ENCODE results near the gene TBRG4.

Gene TBRG4

DNA sequence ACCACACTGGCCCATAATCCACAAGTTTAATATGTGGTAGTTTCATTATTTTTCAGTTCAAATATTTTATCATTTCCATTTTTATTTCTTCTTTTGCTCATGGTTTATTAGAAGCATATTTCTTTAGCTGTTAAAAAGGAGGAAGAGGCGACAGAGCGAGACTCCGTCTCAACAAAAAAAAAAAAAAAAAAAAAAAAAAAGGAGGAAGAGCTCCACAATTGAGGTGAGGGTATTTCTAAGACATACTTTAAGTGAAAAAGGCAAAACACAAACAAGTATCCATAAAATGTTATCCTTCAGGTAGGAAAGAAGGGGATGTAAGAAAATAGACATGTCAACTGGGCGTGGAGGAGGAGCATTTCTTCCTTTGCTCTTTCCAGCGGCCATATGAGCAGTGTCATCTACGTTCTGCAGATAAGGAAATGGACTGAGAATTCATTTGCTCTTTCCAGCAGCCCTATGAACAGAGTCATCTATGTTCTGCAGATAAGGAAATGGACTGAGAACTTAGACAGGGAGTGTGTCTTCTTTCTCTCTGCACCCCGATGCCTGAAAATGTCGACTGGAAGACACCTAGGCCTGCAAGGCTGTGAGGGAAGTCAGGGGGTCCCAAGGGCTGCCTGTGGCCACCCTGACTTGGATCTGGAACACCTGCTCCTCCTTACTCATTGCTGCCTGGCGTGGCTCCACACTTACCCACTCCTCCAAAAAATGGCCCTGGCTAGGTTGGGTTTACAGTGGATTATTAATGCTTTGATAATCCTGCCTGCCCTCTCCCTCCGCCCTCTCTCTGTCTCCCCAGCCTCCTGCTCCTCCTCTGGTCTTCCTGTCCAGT lies 27.2 kb upstream of the TBRG4 start:
- H3K4me3 ChIP-seq (ENCODE audit: low read depth, low read length) = no peak overlapping the region
- TF ChIP-seq, protein P1, sequence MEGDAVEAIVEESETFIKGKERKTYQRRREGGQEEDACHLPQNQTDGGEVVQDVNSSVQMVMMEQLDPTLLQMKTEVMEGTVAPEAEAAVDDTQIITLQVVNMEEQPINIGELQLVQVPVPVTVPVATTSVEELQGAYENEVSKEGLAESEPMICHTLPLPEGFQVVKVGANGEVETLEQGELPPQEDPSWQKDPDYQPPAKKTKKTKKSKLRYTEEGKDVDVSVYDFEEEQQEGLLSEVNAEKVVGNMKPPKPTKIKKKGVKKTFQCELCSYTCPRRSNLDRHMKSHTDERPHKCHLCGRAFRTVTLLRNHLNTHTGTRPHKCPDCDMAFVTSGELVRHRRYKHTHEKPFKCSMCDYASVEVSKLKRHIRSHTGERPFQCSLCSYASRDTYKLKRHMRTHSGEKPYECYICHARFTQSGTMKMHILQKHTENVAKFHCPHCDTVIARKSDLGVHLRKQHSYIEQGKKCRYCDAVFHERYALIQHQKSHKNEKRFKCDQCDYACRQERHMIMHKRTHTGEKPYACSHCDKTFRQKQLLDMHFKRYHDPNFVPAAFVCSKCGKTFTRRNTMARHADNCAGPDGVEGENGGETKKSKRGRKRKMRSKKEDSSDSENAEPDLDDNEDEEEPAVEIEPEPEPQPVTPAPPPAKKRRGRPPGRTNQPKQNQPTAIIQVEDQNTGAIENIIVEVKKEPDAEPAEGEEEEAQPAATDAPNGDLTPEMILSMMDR (IDR thresholded peaks at IDR 0.05; ENCODE audit: low read depth, low read length, missing control alignments) = no peak
- no peak for DNase-seq

DNA sequence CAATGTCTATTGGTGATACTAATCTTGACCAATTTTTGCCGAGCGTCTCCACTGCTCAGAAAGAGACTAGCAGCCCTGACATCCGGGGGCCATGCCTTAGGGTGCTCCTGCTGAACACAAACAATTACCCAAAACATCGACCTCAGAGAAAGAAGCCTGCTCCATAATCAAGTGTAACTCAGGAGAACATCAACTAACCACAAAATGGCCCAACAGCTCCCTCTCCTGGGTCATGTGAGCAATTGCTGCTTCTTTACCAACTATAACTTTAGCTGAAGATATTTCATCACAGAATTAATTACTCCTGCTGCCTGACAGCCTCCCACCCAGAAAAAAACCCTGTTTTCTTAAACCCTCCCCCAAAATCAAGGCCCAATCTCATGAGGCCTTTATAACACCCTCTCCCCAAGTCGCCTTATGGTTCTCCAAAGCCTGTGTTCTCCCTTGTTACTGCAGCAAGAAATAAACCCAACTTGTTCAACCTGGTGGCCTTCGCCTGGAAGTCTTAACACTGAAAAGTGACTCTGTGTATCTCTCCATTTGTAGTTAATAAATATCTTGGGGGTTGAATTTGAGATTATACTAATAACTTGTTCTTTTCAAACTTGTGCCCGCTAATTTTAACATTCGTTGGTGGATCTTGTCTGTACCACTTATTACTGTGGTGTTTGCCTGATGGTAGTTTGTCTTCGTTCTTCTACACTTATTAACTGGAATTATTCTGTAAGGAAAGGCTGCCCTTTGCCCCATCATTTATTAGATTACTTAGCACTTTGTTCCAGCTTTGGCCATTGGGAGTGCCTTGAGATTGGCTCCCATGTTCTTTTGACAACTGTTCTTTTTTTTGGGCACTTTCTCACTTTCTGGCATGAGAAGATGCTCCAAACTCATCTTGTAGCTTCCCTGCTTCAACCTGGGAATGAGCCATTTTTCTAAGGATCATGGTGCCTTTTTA lies 24.9 kb upstream of the TBRG4 start:
- in situ Hi-C loops (cut with HindIII; ENCODE audit: low pct_ligation_motif_present, low sequenced_read_pairs) = no loop called here
- H3K27me3 ChIP-seq (replicated peaks) = no peaks in the 10 kb centered on the region
- H3K36me3 ChIP-seq (replicated peaks) = no peaks in the 10 kb centered on the region
- DNase-seq = peak; percentile 44
- no peak overlapping the region for H3K27ac ChIP-seq
- H3K4me3 ChIP-seq (ENCODE audit: low read depth, low read length) = no peak overlapping the region
- TF ChIP-seq, protein P1 (IDR thresholded peaks at IDR 0.05; ENCODE audit: low read depth, low read length, missing control alignments) = peak; percentile 87

More for the DNA sequence above, 27.2 kb upstream of the TBRG4 start:
- no peaks in the 10 kb centered on the region for H3K36me3 ChIP-seq (replicated peaks)
- no peaks in the 10 kb centered on the region for H3K27me3 ChIP-seq (replicated peaks)
- H3K27ac ChIP-seq = no peak overlapping the region
- in situ Hi-C loops (cut with HindIII; ENCODE audit: low pct_ligation_motif_present, low sequenced_read_pairs) = no loop called here

DNA sequence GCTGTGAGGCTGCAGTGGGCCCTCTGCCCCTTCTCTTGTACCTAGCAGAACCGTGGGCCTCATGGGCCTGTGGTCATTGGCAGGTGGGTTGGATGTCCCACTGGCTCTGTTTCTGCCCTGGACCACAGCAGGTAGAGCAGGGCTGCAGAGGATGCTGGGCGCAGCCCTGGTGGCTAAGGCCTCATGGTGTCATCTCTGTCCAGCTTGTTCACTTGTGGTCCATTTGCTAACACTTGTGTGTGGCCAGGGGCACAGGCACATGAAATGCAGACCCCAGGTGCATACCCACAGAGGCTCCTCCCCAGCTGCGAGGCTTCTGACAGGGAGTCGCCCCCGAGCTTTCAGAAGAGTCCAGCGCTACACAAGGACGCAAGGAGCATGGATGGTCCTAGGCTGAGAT lies 22.4 kb upstream of the TBRG4 start:
- H3K27ac ChIP-seq = no peak overlapping the region
- TF ChIP-seq, protein P1 (IDR thresholded peaks at IDR 0.05; ENCODE audit: low read depth, low read length, missing control alignments) = no peak
- no peak overlapping the region for H3K4me3 ChIP-seq (ENCODE audit: low read depth, low read length)
- DNase-seq = no peak
- no peaks in the 10 kb centered on the region for H3K36me3 ChIP-seq (replicated peaks)
- in situ Hi-C loops (cut with HindIII; ENCODE audit: low pct_ligation_motif_present, low sequenced_read_pairs) = no loop called here
- no peaks in the 10 kb centered on the region for H3K27me3 ChIP-seq (replicated peaks)

DNA sequence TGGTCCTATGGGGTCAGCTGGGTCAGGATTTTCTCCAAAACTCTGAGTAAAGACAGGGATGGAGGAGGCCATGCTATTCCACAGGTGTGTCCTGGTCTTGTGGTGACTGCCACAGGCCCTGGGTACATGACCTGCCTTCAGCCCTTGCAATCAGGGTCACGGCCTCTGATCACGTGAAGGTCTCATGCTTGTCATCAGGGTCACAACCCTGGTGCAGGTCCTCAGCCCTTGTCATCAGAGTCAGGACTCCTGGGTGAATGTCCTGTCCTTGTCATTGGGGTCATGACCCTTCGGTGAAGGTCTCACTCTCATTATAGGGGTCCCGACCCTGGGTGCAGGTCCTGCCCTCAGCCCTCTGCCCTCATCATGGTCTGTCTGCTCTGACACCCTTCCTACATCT lies 21.9 kb upstream of the TBRG4 start:
- TF ChIP-seq, protein P1 (IDR thresholded peaks at IDR 0.05; ENCODE audit: low read depth, low read length, missing control alignments) = no peak
- Histone ChIP-seq H3K4me3 (ENCODE audit: low read depth, low read length) (no peak overlapping the region), H3K36me3 (replicated peaks) (no peaks in the 10 kb centered on the region), H3K27me3 (replicated peaks) (no peaks in the 10 kb centered on the region), H3K27ac (no peak overlapping the region)
- DNase-seq = no peak
- in situ Hi-C loops (cut with HindIII; ENCODE audit: low pct_ligation_motif_present, low sequenced_read_pairs) = no loop called here

DNA sequence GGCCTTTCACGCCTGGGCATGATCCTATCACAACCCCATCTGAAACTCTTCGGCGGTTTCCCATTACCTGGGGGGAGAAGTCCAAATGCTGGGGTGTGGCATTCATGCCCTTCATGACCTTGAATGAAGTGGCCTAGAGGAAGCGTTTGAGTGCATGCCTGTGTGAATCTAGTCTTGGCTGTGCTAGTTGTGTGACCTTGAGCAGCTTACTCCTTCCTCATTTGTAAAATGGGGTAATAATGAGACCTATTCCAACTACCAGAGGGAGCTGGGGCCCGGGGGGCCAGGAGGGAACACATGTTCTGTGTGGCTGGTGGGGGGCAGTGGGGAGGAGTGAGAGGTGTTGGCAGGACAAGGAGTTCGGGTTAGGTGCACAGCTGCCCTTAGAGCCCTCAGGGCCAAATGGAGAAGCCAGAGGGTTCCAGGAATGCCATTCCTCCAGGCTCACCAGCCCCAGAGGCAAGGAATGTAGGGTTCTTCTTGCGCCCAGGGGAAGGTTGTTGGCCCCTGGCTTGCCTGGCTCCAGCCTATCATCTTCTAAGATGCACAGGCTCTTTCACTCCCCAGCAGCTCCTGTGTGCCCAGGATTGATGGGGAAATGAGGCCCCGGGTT lies 21.3 kb upstream of the TBRG4 start:
- in situ Hi-C loops (cut with HindIII; ENCODE audit: low pct_ligation_motif_present, low sequenced_read_pairs) = no loop called here
- no peak for DNase-seq
- TF ChIP-seq, protein P1 (IDR thresholded peaks at IDR 0.05; ENCODE audit: low read depth, low read length, missing control alignments) = no peak

More for the DNA sequence above, 21.3 kb upstream of the TBRG4 start:
- Histone ChIP-seq H3K36me3 (replicated peaks) (no peaks in the 10 kb centered on the region), H3K4me3 (ENCODE audit: low read depth, low read length) (no peak overlapping the region), H3K27ac (no peak overlapping the region), H3K27me3 (replicated peaks) (no peaks in the 10 kb centered on the region)

Measured in brain microvascular endothelial cell (primary cell).